Activated naive CD4-positive, alpha-beta T cell treated with anti-CD3 and anti-CD28 coated beads, Interleukin-2, amount 50 U/mL, for 72 hours (primary cell): ENCODE results near the gene MTNR1A. TPM values are rescaled to one million over a fixed set of nuclear protein-coding genes. Genes with fewer than 3 reads are reported as not detected.

Experiments
- ATAC-seq, 2 donors: fragments of 150-1000 bp; cut with Tn5 transposase; 2 replicates each; pipeline ENCODE4 v1.10.0; 2021; ENCODE audit warnings: mild to moderate bottlenecking in 2 of 2, moderate library complexity in 2 of 2
- DNase-seq, 2 donors: peaks; one replicate each; pipeline ENCODE4 v3.0.0; 2021 to 2022; ENCODE audit warnings: low spot score in 2 of 2
- H3K27ac Mint-ChIP-seq, 2 donors: one replicate each; pipeline ENCODE4 v1.8.0; 2022; ENCODE audit warnings: mild to moderate bottlenecking in 2 of 2, mixed read lengths in 2 of 2
- H3K36me3 Mint-ChIP-seq, 2 donors: one replicate each; pipeline ENCODE4 v1.8.0; 2022; ENCODE audit warnings: mixed read lengths in 2 of 2
- H3K9me3 Mint-ChIP-seq, 2 donors: one replicate each; pipeline ENCODE4 v1.8.0; 2022; ENCODE audit warnings: mixed read lengths in 2 of 2
- total RNA-seq, 2 donors: library from RNA; stranded (reverse); gene quantifications; one replicate each; pipeline ENCODE4 v1.2.3, GENCODE V29; 2022

MTNR1A gene
- total RNA-seq, result not detected

- peaks cover 5% of the 10 kb centered on the region in 2 donors for H3K36me3 Mint-ChIP-seq
- peaks cover 0 to 5% of the 10 kb centered on the region in 2 donors for H3K9me3 Mint-ChIP-seq
- ATAC-seq (no peak), DNase-seq (no peak)
- H3K27ac Mint-ChIP-seq, result no peak within 1 kb of the TSS
Measured at GRCh38 chr4:186554914-186555827, at the start of gene MTNR1A. TSS of gene MTNR1A (minus strand) at chr4:186555567. CDS start at chr4:186555365, 202 bp downstream.

- Mint-ChIP-seq H3K36me3 (no peaks in the 10 kb centered on the region), H3K27ac (no peak overlapping the region), H3K9me3 (peaks cover 14 to 24% of the 10 kb centered on the region in 2 donors)
- DNase-seq, result no peak
- ATAC-seq, result no peak
Measured at GRCh38 chr4:186604124-186604807, 48.9 kb upstream of the MTNR1A start.

- H3K36me3 Mint-ChIP-seq, result no peaks in the 10 kb centered on the region
- H3K27ac Mint-ChIP-seq, result no peak overlapping the region
- ATAC-seq, result no peak
- no peak for DNase-seq
- H3K9me3 Mint-ChIP-seq, result peaks cover 7 to 17% of the 10 kb centered on the region in 2 donors
Measured at GRCh38 chr4:186602978-186603377, 47.6 kb upstream of the MTNR1A start.

GRCh38 chr4:186599483-186599882 lies 44.1 kb upstream of the MTNR1A start:
- DNase-seq (no peak), ATAC-seq (no peak)
- no peaks in the 10 kb centered on the region for H3K36me3 Mint-ChIP-seq

GRCh38 chr4:186598686-186599085 lies 43.3 kb upstream of the MTNR1A start:
- Mint-ChIP-seq H3K9me3 (no peaks in the 10 kb centered on the region), H3K36me3 (no peaks in the 10 kb centered on the region), H3K27ac (no peak overlapping the region)
- no peak for ATAC-seq
- no peak for DNase-seq

More at GRCh38 chr4:186599483-186599882, 44.1 kb upstream of the MTNR1A start:
- Mint-ChIP-seq H3K9me3 (peaks cover 0 to 3% of the 10 kb centered on the region in 2 donors), H3K27ac (no peak overlapping the region)

GRCh38 chr4:186596850-186597390 lies 41.6 kb upstream of the MTNR1A start:
- Mint-ChIP-seq H3K27ac (no peak overlapping the region), H3K9me3 (no peaks in the 10 kb centered on the region), H3K36me3 (no peaks in the 10 kb centered on the region)
- ATAC-seq (no peak), DNase-seq (no peak)

GRCh38 chr4:186596346-186596745 lies 41.0 kb upstream of the MTNR1A start:
- ATAC-seq (no peak), DNase-seq (no peak)
- H3K9me3 Mint-ChIP-seq, result no peaks in the 10 kb centered on the region

GRCh38 chr4:186593587-186593973 lies 38.2 kb upstream of the MTNR1A start:
- Mint-ChIP-seq H3K27ac (no peak overlapping the region), H3K36me3 (no peaks in the 10 kb centered on the region), H3K9me3 (no peaks in the 10 kb centered on the region)
- no peak for ATAC-seq
- no peak for DNase-seq

More at GRCh38 chr4:186596346-186596745, 41.0 kb upstream of the MTNR1A start:
- Mint-ChIP-seq H3K36me3 (no peaks in the 10 kb centered on the region), H3K27ac (no peak overlapping the region)

GRCh38 chr4:186592966-186593586 lies 37.7 kb upstream of the MTNR1A start:
- DNase-seq (no peak), ATAC-seq (no peak)
- H3K36me3 Mint-ChIP-seq, result no peaks in the 10 kb centered on the region
- no peak overlapping the region for H3K27ac Mint-ChIP-seq
- H3K9me3 Mint-ChIP-seq, result no peaks in the 10 kb centered on the region

GRCh38 chr4:186592445-186592844 lies 37.1 kb upstream of the MTNR1A start:
- no peak for ATAC-seq
- Mint-ChIP-seq H3K27ac (no peak overlapping the region), H3K36me3 (no peaks in the 10 kb centered on the region), H3K9me3 (no peaks in the 10 kb centered on the region)
- no peak for DNase-seq

GRCh38 chr4:186591651-186592050 lies 36.3 kb upstream of the MTNR1A start:
- no peak for DNase-seq

GRCh38 chr4:186588503-186588902 lies 33.1 kb upstream of the MTNR1A start:
- no peak for DNase-seq
- no peak for ATAC-seq
- Mint-ChIP-seq H3K36me3 (no peaks in the 10 kb centered on the region), H3K27ac (no peak overlapping the region), H3K9me3 (no peaks in the 10 kb centered on the region)

More at GRCh38 chr4:186591651-186592050, 36.3 kb upstream of the MTNR1A start:
- no peaks in the 10 kb centered on the region for H3K36me3 Mint-ChIP-seq
- no peaks in the 10 kb centered on the region for H3K9me3 Mint-ChIP-seq
- ATAC-seq, result no peak
- no peak overlapping the region for H3K27ac Mint-ChIP-seq

- DNase-seq (peak in 1 of 2 donors; percentile 70), ATAC-seq (no peak)
- Mint-ChIP-seq H3K36me3 (no peaks in the 10 kb centered on the region), H3K27ac (no peak overlapping the region), H3K9me3 (peaks cover 1 to 2% of the 10 kb centered on the region in 2 donors)
Measured at GRCh38 chr4:186587416-186588018, 32.1 kb upstream of the MTNR1A start.

GRCh38 chr4:186586205-186586604 lies 30.8 kb upstream of the MTNR1A start:
- H3K27ac Mint-ChIP-seq, result no peak overlapping the region
- H3K36me3 Mint-ChIP-seq, result no peaks in the 10 kb centered on the region
- DNase-seq (no peak), ATAC-seq (no peak)
- H3K9me3 Mint-ChIP-seq, result peaks cover 5% of the 10 kb centered on the region in 2 donors

- Mint-ChIP-seq H3K36me3 (no peaks in the 10 kb centered on the region), H3K9me3 (peaks cover 5% of the 10 kb centered on the region in 2 donors), H3K27ac (no peak overlapping the region)
- DNase-seq, result no peak
- ATAC-seq, result no peak
Measured at GRCh38 chr4:186584912-186585311, 29.5 kb upstream of the MTNR1A start.

GRCh38 chr4:186581421-186581820 lies 26.1 kb upstream of the MTNR1A start:
- H3K36me3 Mint-ChIP-seq, result no peaks in the 10 kb centered on the region
- no peak overlapping the region for H3K27ac Mint-ChIP-seq
- ATAC-seq, result no peak
- peaks cover 5% of the 10 kb centered on the region in 2 donors for H3K9me3 Mint-ChIP-seq
- no peak for DNase-seq
